GM21737 (cell line): ENCODE results near the gene SCN10A.

ENCODE experiments used
- ATAC-seq: cut with Tn5 transposase; IDR thresholded peaks from one replicate; pipeline ENCODE4 v1.9.1; 2021; ENCODE audit warnings: mild to moderate bottlenecking, moderate library complexity; ENCODE audit not compliant: unreplicated experiment

Gene SCN10A

GRCh38 chr3:38816026-38816425 is at the start of gene SCN10A:
Gene SCN10A, minus strand, starts transcription at chr3:38816217. Its CDS starts 22,207 bp downstream, at chr3:38794010.
- no peak for ATAC-seq

GRCh38 chr3:38853011-38853410 is 37.0 kb upstream of the SCN10A start:
- no peak for ATAC-seq

- ATAC-seq, result no peak
These were observed 27.9 kb upstream of the SCN10A start for GRCh38 chr3:38843898-38844297.

- ATAC-seq, result no peak
These were observed 26.4 kb upstream of the SCN10A start for GRCh38 chr3:38842266-38842965.

GRCh38 chr3:38840987-38841386 is 25.0 kb upstream of the SCN10A start:
- ATAC-seq, result no peak

GRCh38 chr3:38837358-38837757 is 21.3 kb upstream of the SCN10A start:
- no peak for ATAC-seq

GRCh38 chr3:38836561-38836960 is 20.5 kb upstream of the SCN10A start:
- no peak for ATAC-seq

GRCh38 chr3:38835939-38836338 is 19.9 kb upstream of the SCN10A start:
- no peak for ATAC-seq

GRCh38 chr3:38834717-38835116 is 18.7 kb upstream of the SCN10A start:
- ATAC-seq, result no peak

- no peak for ATAC-seq
These were observed 18.1 kb upstream of the SCN10A start for GRCh38 chr3:38834110-38834509.

GRCh38 chr3:38829404-38829803 is 13.4 kb upstream of the SCN10A start:
- no peak for ATAC-seq

- ATAC-seq, result no peak
These were observed 12.7 kb upstream of the SCN10A start for GRCh38 chr3:38828681-38829080.

GRCh38 chr3:38827791-38828190 is 11.8 kb upstream of the SCN10A start:
- ATAC-seq, result no peak

GRCh38 chr3:38826001-38826400 is 10.0 kb upstream of the SCN10A start:
- ATAC-seq, result no peak

- ATAC-seq, result no peak
These were observed 8.3 kb upstream of the SCN10A start for GRCh38 chr3:38824349-38824748.

- no peak for ATAC-seq
These were observed 7.7 kb upstream of the SCN10A start for GRCh38 chr3:38823722-38824121.

- ATAC-seq, result no peak
These were observed 7.2 kb upstream of the SCN10A start for GRCh38 chr3:38823186-38823585.

- no peak for ATAC-seq
These were observed 4.2 kb downstream of the SCN10A start for GRCh38 chr3:38811822-38812221.

- ATAC-seq, result no peak
These were observed 10.1 kb downstream of the SCN10A start for GRCh38 chr3:38805765-38806386.

GRCh38 chr3:38805004-38805403 is 11.0 kb downstream of the SCN10A start:
- ATAC-seq, result no peak

- no peak for ATAC-seq
These were observed 15.5 kb downstream of the SCN10A start for GRCh38 chr3:38800511-38800910.

GRCh38 chr3:38793721-38794120 is 22.3 kb downstream of the SCN10A start:
- ATAC-seq, result no peak

- ATAC-seq, result no peak
These were observed 23.0 kb downstream of the SCN10A start for GRCh38 chr3:38792983-38793382.
